EL (cell line): ENCODE measurements around the gene PSORS1C1.
"Not testable (repeated sequence)": the region's sequence is repeated elsewhere in the genome, so short reads cannot be mapped to it uniquely, and the experiment has no call there.

ENCODE experiments used
- DNase-seq: peaks from one replicate; pipeline ENCODE4 v3.0.0-alpha.2; 2016

Gene PSORS1C1

GRCh38 chr6:31180500-31180899 is 65.9 kb downstream of the PSORS1C1 start:
- peak; percentile 82 for DNase-seq

- not testable (repeated sequence) for DNase-seq
Measured at GRCh38 chr6:31183287-31183686, 68.7 kb downstream of the PSORS1C1 start.

- DNase-seq, result not testable (repeated sequence)
Measured at GRCh38 chr6:31183859-31184258, 69.3 kb downstream of the PSORS1C1 start.

- DNase-seq, result not testable (repeated sequence)
Measured at GRCh38 chr6:31185695-31186051, 71.1 kb downstream of the PSORS1C1 start.

GRCh38 chr6:31186052-31186734 is 71.6 kb downstream of the PSORS1C1 start:
- no peak for DNase-seq

- no peak for DNase-seq
Measured at GRCh38 chr6:31187780-31188194, 73.2 kb downstream of the PSORS1C1 start.

GRCh38 chr6:31189223-31189622 is 74.6 kb downstream of the PSORS1C1 start:
- DNase-seq, result not testable (repeated sequence)
